ENCODE data around the gene GRIK2. TPM values are rescaled to one million over a fixed set of nuclear protein-coding genes. Genes with fewer than 3 reads are reported as not detected.
"Not testable (repeated sequence)": the region's sequence is repeated elsewhere in the genome, so short reads cannot be mapped to it uniquely, and the experiment has no call there.

Gene GRIK2
- total RNA-seq, 2 experiments from 2014 or later: not detected

- ChIA-PET POLR2A (no interaction called here), CTCF (interaction anchor here (1.2 kb wide), 1 partner anchor 9 kb away, joined by 4 read pairs; no protein-coding TSS in a partner anchor)
- Mint-ChIP-seq H3K9me3 (no peaks in the 10 kb centered on the region), H3K27me3 (no peaks in the 10 kb centered on the region), H3K4me1 (ENCODE audit: low read depth) (no peaks in the 10 kb centered on the region), H3K4me3 (no peak overlapping the region), H3K36me3 (ENCODE audit: low read depth) (no peaks in the 10 kb centered on the region), H3K27ac (no peak overlapping the region)
- TF ChIP-seq, protein P1, sequence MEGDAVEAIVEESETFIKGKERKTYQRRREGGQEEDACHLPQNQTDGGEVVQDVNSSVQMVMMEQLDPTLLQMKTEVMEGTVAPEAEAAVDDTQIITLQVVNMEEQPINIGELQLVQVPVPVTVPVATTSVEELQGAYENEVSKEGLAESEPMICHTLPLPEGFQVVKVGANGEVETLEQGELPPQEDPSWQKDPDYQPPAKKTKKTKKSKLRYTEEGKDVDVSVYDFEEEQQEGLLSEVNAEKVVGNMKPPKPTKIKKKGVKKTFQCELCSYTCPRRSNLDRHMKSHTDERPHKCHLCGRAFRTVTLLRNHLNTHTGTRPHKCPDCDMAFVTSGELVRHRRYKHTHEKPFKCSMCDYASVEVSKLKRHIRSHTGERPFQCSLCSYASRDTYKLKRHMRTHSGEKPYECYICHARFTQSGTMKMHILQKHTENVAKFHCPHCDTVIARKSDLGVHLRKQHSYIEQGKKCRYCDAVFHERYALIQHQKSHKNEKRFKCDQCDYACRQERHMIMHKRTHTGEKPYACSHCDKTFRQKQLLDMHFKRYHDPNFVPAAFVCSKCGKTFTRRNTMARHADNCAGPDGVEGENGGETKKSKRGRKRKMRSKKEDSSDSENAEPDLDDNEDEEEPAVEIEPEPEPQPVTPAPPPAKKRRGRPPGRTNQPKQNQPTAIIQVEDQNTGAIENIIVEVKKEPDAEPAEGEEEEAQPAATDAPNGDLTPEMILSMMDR (IDR thresholded peaks at IDR 0.05): no peak
- DNase-seq (no peak), ATAC-seq (no peak)
- intact Hi-C loops (cut with micrococcal nuclease): no loop called here
Measured at GRCh38 chr6:101626269-101626668, 232.8 kb downstream of the GRIK2 start.

DNA sequence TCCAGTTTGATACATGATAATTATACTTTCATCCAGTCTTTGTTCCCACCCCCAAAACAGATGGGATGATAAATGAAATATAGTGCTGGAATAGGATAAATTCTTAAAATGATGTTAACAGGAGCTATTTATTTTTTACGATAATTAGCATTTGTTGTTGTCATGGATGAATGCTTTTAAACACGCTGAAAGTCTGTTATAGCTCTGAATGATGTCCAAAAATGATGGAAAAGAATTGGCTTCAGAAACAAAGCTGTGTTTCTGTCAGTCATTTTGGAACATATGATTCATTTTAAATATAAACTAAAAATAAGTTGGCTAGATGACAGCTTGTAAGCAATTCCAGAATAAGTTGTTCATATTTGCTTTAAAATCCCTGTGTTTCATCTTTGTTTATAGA, 237.4 kb downstream of the GRIK2 start:
- no peaks in the 10 kb centered on the region for H3K27me3 Mint-ChIP-seq
- TF ChIP-seq, protein P1 (IDR thresholded peaks at IDR 0.05): no peak
- intact Hi-C loops (cut with micrococcal nuclease): no loop called here
- peaks cover 5% of the 10 kb centered on the region for H3K9me3 Mint-ChIP-seq
- H3K4me1 Mint-ChIP-seq (ENCODE audit: low read depth): no peaks in the 10 kb centered on the region
- H3K4me3 Mint-ChIP-seq: no peak overlapping the region
- H3K36me3 Mint-ChIP-seq (ENCODE audit: low read depth): no peaks in the 10 kb centered on the region
- ChIA-PET CTCF (no interaction called here), POLR2A (no interaction called here)
- H3K27ac Mint-ChIP-seq: no peak overlapping the region
- no peak for ATAC-seq
- DNase-seq: no peak

- DNase-seq (no peak), ATAC-seq (no peak)
- CTCF ChIA-PET: no interaction called here
Measured at GRCh38 chr6:101633081-101633480, 239.6 kb downstream of the GRIK2 start.

GRCh38 chr6:101638865-101639264, 245.4 kb downstream of the GRIK2 start:
- intact Hi-C loops (cut with micrococcal nuclease); H3K27me3 Mint-ChIP-seq; POLR2A ChIA-PET; CTCF ChIA-PET; H3K27ac Mint-ChIP-seq; H3K4me3 Mint-ChIP-seq; DNase-seq; H3K4me1 Mint-ChIP-seq (ENCODE audit: low read depth); ATAC-seq; H3K36me3 Mint-ChIP-seq (ENCODE audit: low read depth): not testable (repeated sequence)
- peaks cover 10% of the 10 kb centered on the region for H3K9me3 Mint-ChIP-seq

More at GRCh38 chr6:101633081-101633480, 239.6 kb downstream of the GRIK2 start:
- Mint-ChIP-seq H3K4me1 (ENCODE audit: low read depth) (no peaks in the 10 kb centered on the region), H3K4me3 (no peak overlapping the region), H3K27ac (no peak overlapping the region), H3K27me3 (no peaks in the 10 kb centered on the region), H3K9me3 (peaks cover 11% of the 10 kb centered on the region), H3K36me3 (ENCODE audit: low read depth) (no peaks in the 10 kb centered on the region)
- POLR2A ChIA-PET: no interaction called here
- TF ChIP-seq, protein P1 (IDR thresholded peaks at IDR 0.05): no peak
- intact Hi-C loops (cut with micrococcal nuclease): no loop called here

DNA sequence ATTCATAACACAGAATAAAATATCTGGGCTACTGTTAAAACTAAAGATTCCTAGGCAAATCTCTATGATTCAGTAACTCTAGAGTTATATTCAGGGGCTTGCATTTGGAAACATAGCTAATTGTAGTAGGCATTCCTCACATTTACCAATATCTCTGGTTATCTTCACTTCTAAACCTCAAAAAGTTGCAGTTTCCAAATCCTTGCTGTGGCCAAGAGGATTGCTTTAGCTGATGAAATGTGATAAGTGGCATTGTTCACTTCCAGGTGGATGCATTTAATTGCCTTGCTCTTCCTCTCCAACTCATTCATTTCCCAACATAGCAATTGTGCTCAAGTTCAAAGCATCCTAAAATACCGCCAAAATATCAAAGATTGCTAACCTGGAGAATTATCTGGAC, 246.6 kb downstream of the GRIK2 start:
- ATAC-seq: no peak
- CTCF ChIA-PET: no interaction called here
- H3K27ac Mint-ChIP-seq: no peak overlapping the region
- peaks cover 7% of the 10 kb centered on the region for H3K9me3 Mint-ChIP-seq
- H3K36me3 Mint-ChIP-seq (ENCODE audit: low read depth): no peaks in the 10 kb centered on the region
- no peaks in the 10 kb centered on the region for H3K27me3 Mint-ChIP-seq
- TF ChIP-seq, protein P1 (IDR thresholded peaks at IDR 0.05): no peak
- POLR2A ChIA-PET: no interaction called here
- no peak for DNase-seq
- intact Hi-C loops (cut with micrococcal nuclease): no loop called here
- H3K4me3 Mint-ChIP-seq: no peak overlapping the region
- H3K4me1 Mint-ChIP-seq (ENCODE audit: low read depth): no peaks in the 10 kb centered on the region

DNA sequence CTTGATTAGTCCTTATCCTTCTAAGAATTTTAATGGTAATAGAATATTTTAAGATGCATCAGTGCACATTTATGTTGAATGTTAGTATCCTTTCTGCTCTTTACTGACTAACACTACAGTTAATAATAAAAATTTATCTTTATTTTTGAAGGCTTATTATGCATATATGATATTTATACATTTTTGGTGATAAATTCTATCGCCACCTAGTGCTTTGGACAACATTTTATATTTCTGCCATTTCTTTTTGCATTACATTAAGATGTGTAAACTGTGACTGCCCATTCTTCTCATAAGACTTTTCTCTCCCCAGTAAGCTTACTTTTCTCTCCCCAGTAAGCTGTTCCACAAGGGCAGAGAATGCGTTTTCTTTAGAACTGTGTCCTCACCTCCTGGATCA, 252.3 kb downstream of the GRIK2 start:
- H3K27me3 Mint-ChIP-seq: no peaks in the 10 kb centered on the region
- H3K4me3 Mint-ChIP-seq: no peak overlapping the region

More for the DNA sequence above, 252.3 kb downstream of the GRIK2 start:
- ChIA-PET CTCF (no interaction called here), POLR2A (no interaction called here)
- DNase-seq: no peak
- intact Hi-C loops (cut with micrococcal nuclease): no loop called here
- H3K4me1 Mint-ChIP-seq (ENCODE audit: low read depth): no peaks in the 10 kb centered on the region
- H3K36me3 Mint-ChIP-seq (ENCODE audit: low read depth): no peaks in the 10 kb centered on the region
- no peak overlapping the region for H3K27ac Mint-ChIP-seq
- TF ChIP-seq, protein P1 (IDR thresholded peaks at IDR 0.05): no peak
- H3K9me3 Mint-ChIP-seq: no peaks in the 10 kb centered on the region
- no peak for ATAC-seq
